ENCODE measurements around the gene CRPPA. TPM values are rescaled to one million over a fixed set of nuclear protein-coding genes. Genes with fewer than 3 reads are reported as not detected.
A peak's percentile ranks its signal among the peaks of the same experiment; 100 is the strongest.

CRPPA gene
- total and polyA plus RNA-seq, 2 of the 13 experiments (the other 11 are each of a cell fraction or from before 2014, with no cell fraction given): 0.16 to 1.3 TPM

GRCh38 chr7:16420649-16421332 is 547 bp downstream of the CRPPA start (continued):
- TF ChIP-seq ZXDC (CRISPR knock-in tag; IDR thresholded peaks at IDR 0.05) (peak; percentile 31; the same call in 1 of the 2 replicates), NFYB (CRISPR knock-in tag; IDR thresholded peaks at IDR 0.05) (no peak), MTF1 (CRISPR knock-in tag; IDR thresholded peaks at IDR 0.05) (no peak), ZBTB40 (IDR thresholded peaks at IDR 0.05) (no peak), ZBTB40 (CRISPR knock-in tag; IDR thresholded peaks at IDR 0.05) (peak; percentile 31; the same call in 1 of the 2 replicates), ZNF501 (CRISPR knock-in tag; IDR thresholded peaks at IDR 0.05) (peak; percentile 80), SMC3 (IDR thresholded peaks at IDR 0.05; ENCODE audit: low read length) (no peak), SMAD9 (CRISPR knock-in tag; IDR thresholded peaks at IDR 0.05) (0 out of 2 replicates have a peak, but pooled peaks have one; percentile 28), ZNF142 (CRISPR knock-in tag; IDR thresholded peaks at IDR 0.05) (peak; percentile 75)
